Transverse colon (tissue), 4 donors: ENCODE results near the gene LYPD6. TPM values are rescaled to one million over a fixed set of nuclear protein-coding genes. Genes with fewer than 3 reads are reported as not detected.

Experiments used
- DNase-seq: peaks from one replicate; pipeline ENCODE4 v3.0.0-alpha.2; 2019
- H3K27ac ChIP-seq, 4 donors: fragments of 200-600 bp; sonication (generic); 2 replicates each; pipeline ENCODE4 v1.5.1; 2016 to 2018; ENCODE audit warnings: inconsistent platforms in 4 of 4
- H3K27me3 ChIP-seq: fragments of 200-600 bp; sonication (generic); 2 replicates; pipeline ENCODE4 v1.5.1; 2017; ENCODE audit warnings: inconsistent platforms
- H3K36me3 ChIP-seq, 4 donors: fragments of 200-600 bp; sonication (generic); 2 replicates each; pipeline ENCODE4 v1.5.1; 2017 to 2019; ENCODE audit warnings: inconsistent platforms in 4 of 4
- H3K4me1 ChIP-seq, 4 donors: fragments of 200-600 bp; sonication (generic); 2 replicates each; pipeline ENCODE4 v1.5.1; 2017 to 2020; ENCODE audit warnings: inconsistent platforms in 4 of 4
- H3K4me3 ChIP-seq, 4 donors: fragments of 200-600 bp; sonication (generic); 1 replicate in 1 of 4; 2 replicates in 3 of 4; pipeline versions ENCODE4 v1.5.1 to v1.6.1; 2017 to 2019; ENCODE audit warnings: inconsistent platforms in 4 of 4
- H3K9me3 ChIP-seq, 2 donors: fragments of 200-600 bp; sonication (generic); 2 replicates each; pipeline ENCODE4 v1.5.1; 2017 to 2019; ENCODE audit warnings: inconsistent platforms in 2 of 2
- EP300 ChIP-seq: sonication (generic); formaldehyde crosslinking; IDR thresholded peaks from one replicate; pipeline ENCODE4 v1.6.1; 2017; ENCODE audit warnings: antibody characterized with exemption, low read depth
- POLR2A ChIP-seq: fragments of 450-650 bp; IDR thresholded peaks from one replicate; pipeline ENCODE4 v1.6.1; 2016; ENCODE audit warnings: antibody characterized with exemption, mild to moderate bottlenecking, moderate library complexity
- POLR2AphosphoS5 ChIP-seq, 3 donors: sonication (generic); formaldehyde crosslinking; IDR thresholded peaks; one replicate each; pipeline ENCODE4 v1.6.1; 2016; ENCODE audit warnings: antibody characterized with exemption in 3 of 3
- WGBS, 2 donors: methylation state at CpG; one replicate each; pipeline ENCODE4 v1.1.5; 2018; ENCODE audit warnings: low coverage in 1 of 2; 5-methylcytosine and 5-hydroxymethylcytosine counted together
- in situ Hi-C, 4 donors: fragments of 200-750 bp; cut with MboI; loops; one replicate each; pipeline versions ENCODE4 v1.15.0 to v1.15.1; 2017; ENCODE audit warnings: low sequenced_read_pairs in 3 of 4, low pct_ligation_motif_present in 1 of 4, low pct_unique_long_range_greater_than_20kb in 1 of 4
- intact Hi-C: fragments of 100-400 bp; cut with DNase I; formaldehyde crosslinking; loops from one replicate; pipeline ENCODE4 v1.15.1; 2023; ENCODE audit warnings: low total_unique reads
- total RNA-seq, 4 donors: library from RNA; depleted of rRNA; stranded (reverse); fragments of >200 nt; gene quantifications; one replicate each; pipeline ENCODE4 v1.1.0, GENCODE V29; 2016
- TF ChIP-seq, protein P1 (sequence below), 5 experiments: fragments of 200-600 bp in 3 of 5; fragments of 450-650 bp in 2 of 5; sonication (generic) in 3 of 5; IDR thresholded peaks; 1 replicate in 2 of 5; 2 replicates in 3 of 5; pipeline ENCODE4 v1.5.1; 2016 to 2017; ENCODE audit warnings: antibody characterized with exemption in 5 of 5, inconsistent platforms in 3 of 5, mild to moderate bottlenecking in 2 of 5, moderate library complexity in 1 of 5

Gene LYPD6
- total RNA-seq, 4 donors from 2014 or later = 1.3 to 12.3 (median 2.6) TPM

GRCh38 chr2:149355716-149356422 is 25.5 kb downstream of the LYPD6 start:
- no peak for DNase-seq
- Histone ChIP-seq H3K4me3 (no peak overlapping the region), H3K4me1 (peaks cover 0 to 16% (median 0%) of the 10 kb centered on the region in 4 donors), H3K36me3 (no peaks in the 10 kb centered on the region), H3K9me3 (no peaks in the 10 kb centered on the region), H3K27ac (no peak overlapping the region), H3K27me3 (no peaks in the 10 kb centered on the region)
- TF ChIP-seq POLR2AphosphoS5 (IDR thresholded peaks at IDR 0.05) = no peak
- TF ChIP-seq POLR2A = no peak
- TF ChIP-seq EP300 = no peak
- TF ChIP-seq, protein P1, sequence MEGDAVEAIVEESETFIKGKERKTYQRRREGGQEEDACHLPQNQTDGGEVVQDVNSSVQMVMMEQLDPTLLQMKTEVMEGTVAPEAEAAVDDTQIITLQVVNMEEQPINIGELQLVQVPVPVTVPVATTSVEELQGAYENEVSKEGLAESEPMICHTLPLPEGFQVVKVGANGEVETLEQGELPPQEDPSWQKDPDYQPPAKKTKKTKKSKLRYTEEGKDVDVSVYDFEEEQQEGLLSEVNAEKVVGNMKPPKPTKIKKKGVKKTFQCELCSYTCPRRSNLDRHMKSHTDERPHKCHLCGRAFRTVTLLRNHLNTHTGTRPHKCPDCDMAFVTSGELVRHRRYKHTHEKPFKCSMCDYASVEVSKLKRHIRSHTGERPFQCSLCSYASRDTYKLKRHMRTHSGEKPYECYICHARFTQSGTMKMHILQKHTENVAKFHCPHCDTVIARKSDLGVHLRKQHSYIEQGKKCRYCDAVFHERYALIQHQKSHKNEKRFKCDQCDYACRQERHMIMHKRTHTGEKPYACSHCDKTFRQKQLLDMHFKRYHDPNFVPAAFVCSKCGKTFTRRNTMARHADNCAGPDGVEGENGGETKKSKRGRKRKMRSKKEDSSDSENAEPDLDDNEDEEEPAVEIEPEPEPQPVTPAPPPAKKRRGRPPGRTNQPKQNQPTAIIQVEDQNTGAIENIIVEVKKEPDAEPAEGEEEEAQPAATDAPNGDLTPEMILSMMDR (IDR thresholded peaks at IDR 0.05) = no peak
- intact Hi-C loops = no loop called here
- in situ Hi-C loops = no loop called here
- 61 to 73% methylated on average over 2 to 4 of the region's 4 CpGs for WGBS, 2 donors

- DNase-seq = no peak
These were observed 26.7 kb downstream of the LYPD6 start for GRCh38 chr2:149357058-149357457.

GRCh38 chr2:149360106-149360505 is 29.7 kb downstream of the LYPD6 start:
- no peaks in the 10 kb centered on the region for H3K36me3 ChIP-seq
- intact Hi-C loops = no loop called here
- H3K4me1 ChIP-seq = peaks cover 0 to 16% (median 0%) of the 10 kb centered on the region in 4 donors
- no peak overlapping the region for H3K4me3 ChIP-seq
- in situ Hi-C loops = no loop called here
- H3K27me3 ChIP-seq = no peaks in the 10 kb centered on the region
- no peak for TF ChIP-seq POLR2AphosphoS5 (IDR thresholded peaks at IDR 0.05)
- no peak for TF ChIP-seq POLR2A
- TF ChIP-seq, protein P1 (IDR thresholded peaks at IDR 0.05) = no peak
- TF ChIP-seq EP300 = no peak
- no peak for DNase-seq
- 22 to 50% methylated on average over 1 of the region's 1 CpG for WGBS, 2 donors
- H3K27ac ChIP-seq = no peak overlapping the region
- no peaks in the 10 kb centered on the region for H3K9me3 ChIP-seq

More at GRCh38 chr2:149357058-149357457, 26.7 kb downstream of the LYPD6 start:
- in situ Hi-C loops (no loop called here), intact Hi-C loops (no loop called here)
- H3K4me3 ChIP-seq = no peak overlapping the region
- TF ChIP-seq POLR2A (no peak), EP300 (no peak), POLR2AphosphoS5 (IDR thresholded peaks at IDR 0.05) (no peak)
- TF ChIP-seq, protein P1 (IDR thresholded peaks at IDR 0.05) = no peak
- peaks cover 0 to 16% (median 0%) of the 10 kb centered on the region in 4 donors for H3K4me1 ChIP-seq
- H3K27me3 ChIP-seq = no peaks in the 10 kb centered on the region
- no peaks in the 10 kb centered on the region for H3K9me3 ChIP-seq
- H3K27ac ChIP-seq = no peak overlapping the region
- no peaks in the 10 kb centered on the region for H3K36me3 ChIP-seq

- Histone ChIP-seq H3K4me3 (no peak overlapping the region), H3K27ac (no peak overlapping the region), H3K27me3 (no peaks in the 10 kb centered on the region), H3K4me1 (peaks cover 0 to 13% (median 7%) of the 10 kb centered on the region in 4 donors), H3K9me3 (no peaks in the 10 kb centered on the region), H3K36me3 (no peaks in the 10 kb centered on the region)
- TF ChIP-seq POLR2A (no peak), POLR2AphosphoS5 (IDR thresholded peaks at IDR 0.05) (no peak), EP300 (no peak)
- TF ChIP-seq, protein P1 (IDR thresholded peaks at IDR 0.05) = no peak
- WGBS, 2 donors = 69 to 80% methylated on average over 1 of the region's 1 CpG
- DNase-seq = no peak
- in situ Hi-C loops = no loop called here
- intact Hi-C loops = no loop called here
These were observed 33.6 kb downstream of the LYPD6 start for GRCh38 chr2:149363958-149364357.
